SK-N-SH (cell line): ENCODE measurements around the gene HID1. TPM values are rescaled to one million over a fixed set of nuclear protein-coding genes. Genes with fewer than 3 reads are reported as not detected.

Source experiments
- CTCF ChIA-PET: fragments of 300-600, 350-600 bp; formaldehyde crosslinking; extraction: SDS; loops from one replicate; lab custom pipeline; 2021; lab: Yijun Ruan, JAX
- POLR2A ChIA-PET: fragments of 350-600 bp; sonication (Branson Sonifier 250); formaldehyde crosslinking; extraction: SDS; loops from one replicate; lab custom pipeline; 2020; ENCODE audit warnings: antibody characterized with exemption, inconsistent platforms; lab: Yijun Ruan, JAX
- DNase-seq: peaks from one replicate; pipeline ENCODE4 v3.0.0; 2012
- H2AFZ ChIP-seq: fragments of 200-600 bp; sonication (generic); 2 replicates; pipeline ENCODE4 v1.8.1; 2016; ENCODE audit warnings: antibody characterized with exemption, mild to moderate bottlenecking, low read depth
- H3F3A ChIP-seq: fragments of 200-600 bp; sonication (generic); replicated peaks from 2 replicates; pipeline ENCODE3; 2016; ENCODE audit warnings: antibody characterized with exemption, mild to moderate bottlenecking; ENCODE audit not compliant: insufficient read depth
- H3K27ac ChIP-seq, 2 experiments: fragments of 200-500 bp in 1 of 2; fragments of 200-600 bp in 1 of 2; sonication (Bioruptor generic) in 1 of 2; sonication (generic), shearing (Covaris generic) in 1 of 2; 2 replicates each; pipeline versions ENCODE4 v1.5.1 to v1.6.1; 2014 to 2016; ENCODE audit warnings: low read depth in 2 of 2, inconsistent platforms in 1 of 2, low read length in 1 of 2, mild to moderate bottlenecking in 1 of 2, mixed read lengths in 1 of 2
- H3K27me3 ChIP-seq: fragments of 200-600 bp; sonication (generic), shearing (Covaris generic); 2 replicates; pipeline ENCODE4 v1.6.1; 2016; ENCODE audit warnings: mixed run types; ENCODE audit not compliant: insufficient read depth
- H3K36me3 ChIP-seq, 2 experiments: fragments of 200-500 bp in 1 of 2; fragments of 200-600 bp in 1 of 2; sonication (Bioruptor generic) in 1 of 2; sonication (generic) in 1 of 2; replicated peaks in 1 of 2; 2 replicates each; pipeline versions ENCODE3 to v1.5.1; 2014 to 2016; ENCODE audit warnings: low read length in 1 of 2, mild to moderate bottlenecking in 1 of 2; ENCODE audit not compliant: insufficient read depth in 2 of 2, control insufficient read depth in 1 of 2
- H3K4me1 ChIP-seq, 2 experiments: fragments of 200-500 bp in 1 of 2; fragments of 200-600 bp in 1 of 2; sonication (Bioruptor generic) in 1 of 2; sonication (generic), shearing (Covaris generic) in 1 of 2; 2 replicates each; pipeline versions ENCODE4 v1.5.1 to v1.6.1; 2014 to 2016; ENCODE audit warnings: low read depth in 1 of 2, low read length in 1 of 2, mixed run types in 1 of 2; ENCODE audit not compliant: insufficient read depth in 2 of 2, control insufficient read depth in 1 of 2
- H3K4me2 ChIP-seq: fragments of 200-600 bp; sonication (generic), shearing (Covaris generic); 2 replicates; pipeline ENCODE4 v1.6.1; 2017; ENCODE audit warnings: mixed run types
- H3K4me3 ChIP-seq, 2 experiments: fragments of 200-500 bp in 1 of 2; fragments of 200-600 bp in 1 of 2; sonication (Bioruptor generic) in 1 of 2; sonication (generic), shearing (Covaris generic) in 1 of 2; 2 replicates each; pipeline versions ENCODE4 v1.5.1 to v1.8.1; 2014 to 2016; ENCODE audit warnings: low read depth in 2 of 2, inconsistent platforms in 1 of 2, low read length in 1 of 2, mild to moderate bottlenecking in 1 of 2, mixed read lengths in 1 of 2, moderate library complexity in 1 of 2
- H3K79me2 ChIP-seq: fragments of 200-600 bp; sonication (generic); 2 replicates; pipeline ENCODE4 v1.8.1; 2017; ENCODE audit warnings: mild to moderate bottlenecking; ENCODE audit not compliant: insufficient read depth
- H3K9ac ChIP-seq: fragments of 200-600 bp; sonication (generic); 2 replicates; pipeline ENCODE4 v1.6.1; 2017; ENCODE audit warnings: mixed run types
- H3K9me2 ChIP-seq: fragments of 200-600 bp; sonication (generic); 2 replicates; pipeline ENCODE4 v1.6.1; 2017; ENCODE audit warnings: mixed run types
- H3K9me3 ChIP-seq: fragments of 200-600 bp; sonication (generic); 2 replicates; pipeline ENCODE4 v1.6.1; 2017; ENCODE audit warnings: mixed run types, mild to moderate bottlenecking, moderate library complexity
- H4K20me1 ChIP-seq: fragments of 200-600 bp; sonication (generic); 2 replicates; pipeline ENCODE4 v1.6.1; 2017; ENCODE audit warnings: mild to moderate bottlenecking, mixed run types; ENCODE audit not compliant: insufficient read depth
- CHD2 ChIP-seq: fragments of 150-350 bp; IDR thresholded peaks from 2 replicates; pipeline ENCODE4 v1.6.1; 2018; ENCODE audit warnings: low read length; ENCODE audit not compliant: partially characterized antibody
- CTCF ChIP-seq: fragments of 200-600 bp; sonication (generic); IDR thresholded peaks from 2 replicates; pipeline ENCODE4 v1.6.1; 2017; ENCODE audit warnings: antibody characterized with exemption, mild to moderate bottlenecking, moderate library complexity
- ELF1 ChIP-seq: IDR thresholded peaks from 2 replicates; pipeline ENCODE4 v1.4.0; 2012
- EP300 ChIP-seq, 2 experiments: IDR thresholded peaks; 2 replicates each; pipeline versions ENCODE4 v1.4.0 to v1.6.1; 2012; ENCODE audit warnings: borderline replicate concordance in 1 of 2, low read depth in 1 of 2, low read length in 1 of 2
- EZH2phosphoT487 ChIP-seq: fragments of 200-600 bp; sonication (generic); IDR thresholded peaks from 2 replicates; pipeline ENCODE4 v1.6.1; 2017; ENCODE audit warnings: low read depth, mixed run types, mild to moderate bottlenecking, antibody characterized with exemption, moderate library complexity, borderline replicate concordance
- FOXM1 ChIP-seq: IDR thresholded peaks from 2 replicates; pipeline ENCODE4 v1.4.0; 2012; ENCODE audit warnings: low read depth, mild to moderate bottlenecking
- GABPA ChIP-seq: IDR thresholded peaks from 2 replicates; pipeline ENCODE4 v1.4.0; 2012; ENCODE audit warnings: low read depth, mild to moderate bottlenecking
- IRF3 ChIP-seq: fragments of 150-350 bp; IDR thresholded peaks from 2 replicates; pipeline ENCODE4 v1.6.1; 2016; ENCODE audit warnings: mild to moderate bottlenecking, low read depth, low read length
- JUND ChIP-seq: IDR thresholded peaks from 2 replicates; pipeline ENCODE4 v1.4.0; 2012
- NRF1 ChIP-seq: IDR thresholded peaks from 2 replicates; pipeline ENCODE4 v1.6.1; 2012; ENCODE audit warnings: low read depth, mild to moderate bottlenecking, low read length
- PBX3 ChIP-seq: IDR thresholded peaks from 2 replicates; pipeline ENCODE4; 2012
- POLR2AphosphoS5 ChIP-seq: IDR thresholded peaks from 2 replicates; pipeline ENCODE4 v1.6.1; 2012; ENCODE audit warnings: low read depth, low read length
- REST ChIP-seq: IDR thresholded peaks from 2 replicates; pipeline ENCODE4 v1.6.1; 2012; ENCODE audit warnings: mild to moderate bottlenecking, low read depth, low read length, moderate library complexity
- RFX5 ChIP-seq: IDR thresholded peaks from 2 replicates; pipeline ENCODE4 v1.6.1; 2012; ENCODE audit warnings: mild to moderate bottlenecking, improper control_type of control experiment, low read length
- RXRA ChIP-seq: IDR thresholded peaks from 2 replicates; pipeline ENCODE4 v1.4.0; 2012; ENCODE audit warnings: low read depth, mild to moderate bottlenecking, borderline replicate concordance
- SIN3A ChIP-seq: IDR thresholded peaks from 2 replicates; pipeline ENCODE4 v1.6.1; 2012; ENCODE audit warnings: low read depth, mild to moderate bottlenecking, low read length, moderate library complexity, borderline replicate concordance
- SMC3 ChIP-seq: IDR thresholded peaks from 2 replicates; pipeline ENCODE4 v1.6.1; 2012; ENCODE audit warnings: low read depth, low read length, improper control_type of control experiment
- TEAD4 ChIP-seq: IDR thresholded peaks from 2 replicates; pipeline ENCODE4 v1.4.0; 2012; ENCODE audit warnings: mild to moderate bottlenecking, borderline replicate concordance; ENCODE audit not compliant: insufficient read depth
- USF1 ChIP-seq: IDR thresholded peaks from 2 replicates; pipeline ENCODE4 v1.4.0; 2012; ENCODE audit warnings: low read depth, borderline replicate concordance
- YY1 ChIP-seq: IDR thresholded peaks from 2 replicates; pipeline ENCODE4 v1.4.0; 2012; ENCODE audit warnings: low read depth, mild to moderate bottlenecking
- WGBS: methylation state at CpG from one replicate; pipeline ENCODE4 v1.1.6; 2017; ENCODE audit warnings: low lambda C conversion rate; 5-methylcytosine and 5-hydroxymethylcytosine counted together
- polyA plus RNA-seq, 3 experiments: library from polyadenylated mRNA; depleted of rRNA; stranded (reverse); fragments of >200 nt; gene quantifications; 2 replicates each; pipeline ENCODE4 v1.2.3, GENCODE V29; 2012

Gene HID1
- polyA plus RNA-seq, 1 of the 3 experiments (the other 2 are of a cell fraction) = 2.5 TPM

GRCh38 chr17:75012096-75012345, 39.5 kb upstream of the HID1 start (continued):
- TF ChIP-seq IRF3 (no peak), EP300 (IDR thresholded peaks at IDR 0.05; ENCODE audit: borderline replicate concordance in 1 of 2, low read depth in 1 of 2, low read length in 1 of 2) (no peak)
- TF ChIP-seq, all 33 proteins: peak for 0

GRCh38 chr17:75011401-75012095, 39.0 kb upstream of the HID1 start:
- Histone ChIP-seq H3K9me3 (no peaks in the 10 kb centered on the region), H3K79me2 (peaks cover 38% of the 10 kb centered on the region), H3K27ac (peak overlapping the region; percentile 88 to 95), H3K9me2 (no peaks in the 10 kb centered on the region), H3K9ac (peak overlapping the region; percentile 86), H4K20me1 (no peaks in the 10 kb centered on the region), H3K27me3 (no peaks in the 10 kb centered on the region), H3K36me3 (peaks cover 0 to 2% of the 10 kb centered on the region in 2 experiments), H3K4me2 (peak overlapping the region; percentile 89), H3K4me3 (peak overlapping the region; percentile 65 to 77), H2AFZ (peak overlapping the region; percentile 99), H3F3A (peaks cover 16% of the 10 kb centered on the region), H3K4me1 (peaks cover 17 to 26% of the 10 kb centered on the region in 2 experiments; a peak in 3 of 4 replicates)
- POLR2A ChIA-PET = interaction anchor here (0.5 to 6.2 kb wide), 26 partner anchors 8 to 258 kb away, joined by 3 to 197 read pairs (median 5); partner anchors contain the start of genes ARMC7, ATP5PD, CDR2L and FDXR
- 43% methylated on average over 13 of the region's 13 CpGs for WGBS
- CTCF ChIA-PET = interaction anchor here (0.7 to 19.8 kb wide), 30 partner anchors 8 to 220 kb away, joined by 3 to 295 read pairs (median 5); partner anchors contain the start of genes ARMC7, CDR2L, HID1 and NT5C
- DNase-seq = peak; percentile 77
- TF ChIP-seq RFX5 (no peak), FOXM1 (no peak; the same call in 1 of the 2 replicates), NRF1 (no peak), YY1 (no peak), GABPA (no peak), REST (no peak), CTCF (no peak), SIN3A (no peak), PBX3 (no peak), EP300 (IDR thresholded peaks at IDR 0.05; ENCODE audit: borderline replicate concordance in 1 of 2, low read depth in 1 of 2, low read length in 1 of 2) (0 out of 4 replicates have a peak, but pooled peaks of 1 of the 2 experiments have one; percentile 11), RXRA (no peak), EZH2phosphoT487 (no peak), USF1 (peak; percentile 65; the same call in 1 of the 2 replicates), POLR2AphosphoS5 (no peak; the same call in 1 of the 2 replicates), JUND (no peak), IRF3 (no peak), ELF1 (no peak), CHD2 (no peak), SMC3 (no peak), TEAD4 (no peak)
